Astrocyte (in vitro differentiated cells and primary cell): ENCODE data around the gene KCNMA1. TPM values are rescaled to one million over a fixed set of nuclear protein-coding genes. Genes with fewer than 3 reads are reported as not detected.

Experiments used
- DNase-seq: peaks from one replicate; pipeline ENCODE4 v3.0.0-alpha.2; 2010; ENCODE audit warnings: low read depth
- FAIRE-seq: peaks from 2 replicates; lab custom pipeline; 2011; peaks lifted over from hg19 to GRCh38; lab: Jason Lieb, UNC
- H2AFZ ChIP-seq: 2 replicates; pipeline ENCODE4 v1.6.0; 2012; ENCODE audit warnings: low read depth, low read length, inconsistent platforms
- H3K27ac ChIP-seq: 2 replicates; pipeline ENCODE4 v1.5.1; 2011; ENCODE audit warnings: low read depth, low read length, inconsistent platforms
- H3K27me3 ChIP-seq: 2 replicates; pipeline ENCODE4 v1.6.0; 2011; ENCODE audit warnings: low read length, inconsistent platforms; ENCODE audit not compliant: insufficient read depth
- H3K36me3 ChIP-seq: 2 replicates; pipeline ENCODE4 v1.5.1; 2011; ENCODE audit warnings: low read length, inconsistent platforms; ENCODE audit not compliant: insufficient read depth
- H3K4me1 ChIP-seq: 2 replicates; pipeline ENCODE4 v1.5.1; 2011; ENCODE audit warnings: low read length, inconsistent platforms; ENCODE audit not compliant: insufficient read depth
- H3K4me2 ChIP-seq: 2 replicates; pipeline ENCODE4 v1.6.0; 2012; ENCODE audit warnings: low read length, inconsistent platforms
- H3K4me3 ChIP-seq: 2 replicates; pipeline ENCODE4 v1.5.1; 2011; ENCODE audit warnings: low read depth, mild to moderate bottlenecking, low read length, inconsistent platforms; ENCODE audit not compliant: insufficient read depth
- H3K79me2 ChIP-seq: 2 replicates; pipeline ENCODE4 v1.6.0; 2012; ENCODE audit warnings: mild to moderate bottlenecking, low read length, inconsistent platforms; ENCODE audit not compliant: insufficient read depth
- H3K9ac ChIP-seq: 2 replicates; pipeline ENCODE4 v1.6.0; 2012; ENCODE audit warnings: mild to moderate bottlenecking, low read length, inconsistent platforms
- H3K9me3 ChIP-seq: 2 replicates; pipeline ENCODE4 v1.5.1; 2012; ENCODE audit warnings: low read depth, mild to moderate bottlenecking, low read length, inconsistent platforms; ENCODE audit not compliant: insufficient read depth
- H4K20me1 ChIP-seq: 2 replicates; pipeline ENCODE4 v1.6.0; 2012; ENCODE audit warnings: low read length, inconsistent platforms; ENCODE audit not compliant: insufficient read depth
- H3K27ac Mint-ChIP-seq: one replicate; pipeline ENCODE4 v1.8.0; 2021; ENCODE audit warnings: mild to moderate bottlenecking, mixed read lengths; ENCODE audit not compliant: unreplicated experiment
- H3K27me3 Mint-ChIP-seq: one replicate; pipeline ENCODE4 v1.8.0; 2021; ENCODE audit warnings: low read depth, mixed read lengths; ENCODE audit not compliant: unreplicated experiment
- H3K36me3 Mint-ChIP-seq: one replicate; pipeline ENCODE4 v1.8.0; 2021; ENCODE audit warnings: low read depth, mixed read lengths; ENCODE audit not compliant: unreplicated experiment
- H3K4me1 Mint-ChIP-seq: one replicate; pipeline ENCODE4 v1.8.0; 2021; ENCODE audit warnings: low read depth, mixed read lengths; ENCODE audit not compliant: unreplicated experiment
- H3K4me3 Mint-ChIP-seq: one replicate; pipeline ENCODE4 v1.8.0; 2021; ENCODE audit warnings: mild to moderate bottlenecking, moderate library complexity, mixed read lengths; ENCODE audit not compliant: unreplicated experiment
- H3K9me3 Mint-ChIP-seq: one replicate; pipeline ENCODE4 v1.8.0; 2021; ENCODE audit warnings: mild to moderate bottlenecking, mixed read lengths; ENCODE audit not compliant: unreplicated experiment
- CTCF ChIP-seq: IDR thresholded peaks from 2 replicates; pipeline ENCODE4 v1.5.1; 2011; ENCODE audit warnings: low read depth, mild to moderate bottlenecking, inconsistent platforms, low read length, moderate library complexity; ENCODE audit not compliant: insufficient read depth
- EZH2 ChIP-seq: IDR thresholded peaks from 2 replicates; pipeline ENCODE4 v1.6.1; 2012; ENCODE audit warnings: mild to moderate bottlenecking, low read length, inconsistent platforms; ENCODE audit not compliant: insufficient read depth
- total RNA-seq: library from RNA; stranded (reverse); gene quantifications from 2 replicates; pipeline ENCODE4 v1.2.1, GENCODE V29; 2021

Gene KCNMA1
- total RNA-seq, 1 donor from 2014 or later: 45.8 TPM

GRCh38 chr10:77636967-77637531 lies 559 bp downstream of the KCNMA1 start:
- H3K4me1 ChIP-seq: peaks cover 22% of the 10 kb centered on the region
- H3K27ac ChIP-seq: no peak overlapping the region
- Mint-ChIP-seq H3K9me3 (no peaks in the 10 kb centered on the region), H3K4me1 (peaks cover 23% of the 10 kb centered on the region), H3K27me3 (peaks cover 4% of the 10 kb centered on the region), H3K36me3 (peaks cover 2% of the 10 kb centered on the region), H3K4me3 (peak overlapping the region; percentile 99), H3K27ac (no peak overlapping the region)
- FAIRE-seq (no peak), DNase-seq (no peak)
- H3K9me3 ChIP-seq: no peaks in the 10 kb centered on the region
- H3K9ac ChIP-seq: peak overlapping the region; percentile 78
- H3K79me2 ChIP-seq: peaks cover 52% of the 10 kb centered on the region
- peak overlapping the region; percentile 91 for H2AFZ ChIP-seq
- no peaks in the 10 kb centered on the region for H3K36me3 ChIP-seq
- no peaks in the 10 kb centered on the region for H3K27me3 ChIP-seq
- peak overlapping the region; percentile 95 for H3K4me2 ChIP-seq
- no peak for TF ChIP-seq CTCF
- TF ChIP-seq EZH2: no peak
- H4K20me1 ChIP-seq: peaks cover 20% of the 10 kb centered on the region
- H3K4me3 ChIP-seq: peak overlapping the region; percentile 78

GRCh38 chr10:77636282-77636966 lies 1.2 kb downstream of the KCNMA1 start:
- Mint-ChIP-seq H3K27ac (no peak overlapping the region), H3K27me3 (peaks cover 4% of the 10 kb centered on the region), H3K36me3 (peaks cover 2% of the 10 kb centered on the region), H3K9me3 (no peaks in the 10 kb centered on the region), H3K4me1 (peaks cover 18% of the 10 kb centered on the region), H3K4me3 (peak overlapping the region; percentile 99)
- peak overlapping the region; percentile 95 for H3K4me2 ChIP-seq
- H3K36me3 ChIP-seq: no peaks in the 10 kb centered on the region
- peaks cover 22% of the 10 kb centered on the region for H3K4me1 ChIP-seq
- DNase-seq (no peak), FAIRE-seq (no peak)
- peak overlapping the region; percentile 78 for H3K4me3 ChIP-seq
- no peaks in the 10 kb centered on the region for H3K27me3 ChIP-seq
- peaks cover 20% of the 10 kb centered on the region for H4K20me1 ChIP-seq
- peak overlapping the region; percentile 78 for H3K9ac ChIP-seq
- no peaks in the 10 kb centered on the region for H3K9me3 ChIP-seq
- H3K27ac ChIP-seq: no peak overlapping the region
- H2AFZ ChIP-seq: peak overlapping the region; percentile 27
- H3K79me2 ChIP-seq: peaks cover 58% of the 10 kb centered on the region
- TF ChIP-seq EZH2: no peak

- DNase-seq (no peak), FAIRE-seq (no peak)
- H3K79me2 ChIP-seq: peaks cover 64% of the 10 kb centered on the region
- Mint-ChIP-seq H3K27me3 (peaks cover 4% of the 10 kb centered on the region), H3K36me3 (peaks cover 2% of the 10 kb centered on the region), H3K4me3 (peak overlapping the region; percentile 99), H3K27ac (no peak overlapping the region), H3K9me3 (no peaks in the 10 kb centered on the region), H3K4me1 (peaks cover 18% of the 10 kb centered on the region)
- peak overlapping the region; percentile 78 for H3K4me3 ChIP-seq
- peak overlapping the region; percentile 78 for H3K9ac ChIP-seq
- peaks cover 20% of the 10 kb centered on the region for H4K20me1 ChIP-seq
- H3K36me3 ChIP-seq: no peaks in the 10 kb centered on the region
- H3K9me3 ChIP-seq: no peaks in the 10 kb centered on the region
- no peak overlapping the region for H3K27ac ChIP-seq
- peaks cover 22% of the 10 kb centered on the region for H3K4me1 ChIP-seq
- no peaks in the 10 kb centered on the region for H3K27me3 ChIP-seq
- H2AFZ ChIP-seq: peak overlapping the region; percentile 27
- TF ChIP-seq EZH2 (no peak), CTCF (no peak)
- H3K4me2 ChIP-seq: peak overlapping the region; percentile 95
Measured at GRCh38 chr10:77635402-77636227, 2.0 kb downstream of the KCNMA1 start.
